ENCODE data around the gene ZNF598. TPM values are rescaled to one million over a fixed set of nuclear protein-coding genes. Genes with fewer than 3 reads are reported as not detected.
A peak's percentile ranks its signal among the peaks of the same experiment; 100 is the strongest.

ZNF598 gene
- total RNA-seq, 1 experiment from 2014 or later: 70.9 TPM

GRCh38 chr16:1991135-1991551, 18.5 kb downstream of the ZNF598 start:
- H3K4me2 ChIP-seq (ENCODE audit: insufficient read depth, insufficient read length, low read length): peak overlapping the region; percentile 53
- no peak overlapping the region for H2BK12ac ChIP-seq (ENCODE audit: insufficient read length, low read depth, low read length)

More at GRCh38 chr16:1991135-1991551, 18.5 kb downstream of the ZNF598 start:
- no peak overlapping the region for H3K4ac ChIP-seq (ENCODE audit: low read depth, low read length)
- peaks cover 15% of the 10 kb centered on the region; the same call in 1 of the 2 replicates for H3K27me3 ChIP-seq (ENCODE audit: insufficient read depth, low read length)
- no peak overlapping the region for H3K23ac ChIP-seq (ENCODE audit: insufficient read length, low read depth, low read length)
- Mint-ChIP-seq H3K4me3 (peak overlapping the region; percentile 66 to 84), H3K9me3 (no peaks in the 10 kb centered on the region; a peak in 1 of 5 replicates), H3K4me1 (peaks cover 16 to 20% of the 10 kb centered on the region in 2 experiments), H3K27me3 (ENCODE audit: low read depth) (peaks cover 42% of the 10 kb centered on the region), H3K27ac (no peak overlapping the region), H3K36me3 (ENCODE audit: insufficient read depth in 1 of 3, low read depth in 3 of 3) (peaks cover 0 to 10% (median 9%) of the 10 kb centered on the region in 3 experiments; a peak in 6 of 7 replicates)
- H3K56ac ChIP-seq (ENCODE audit: insufficient read length, low read depth, low read length): no peak overlapping the region
- no peaks in the 10 kb centered on the region for H3K9me3 ChIP-seq (ENCODE audit: control insufficient read depth, low read depth, low read length)
- H3K14ac ChIP-seq (ENCODE audit: insufficient read depth, low read length): no peak overlapping the region
- H4K8ac ChIP-seq (replicated peaks; ENCODE audit: insufficient read length, low read depth, low read length): no peak overlapping the region
- no peak overlapping the region for H3K27ac ChIP-seq (ENCODE audit: insufficient read length, low read depth, low read length)
- H3K79me2 ChIP-seq (ENCODE audit: insufficient read depth, low read length): no peaks in the 10 kb centered on the region
- H2AK5ac ChIP-seq (ENCODE audit: insufficient read length, low read length): no peak overlapping the region
- no peak overlapping the region for H3T11ph ChIP-seq (ENCODE audit: low read length)
- H2BK20ac ChIP-seq (ENCODE audit: low read depth, low read length, poor library complexity, severe bottlenecking): no peak overlapping the region
- no peak overlapping the region for H3K18ac ChIP-seq (ENCODE audit: insufficient read length, low read depth, low read length)
- H3K4me1 ChIP-seq (ENCODE audit: insufficient read depth, low read length): no peaks in the 10 kb centered on the region; the same call in 1 of the 2 replicates
- no peak overlapping the region for H2BK120ac ChIP-seq (ENCODE audit: low read depth, low read length, poor library complexity, severe bottlenecking)
- peaks cover 18% of the 10 kb centered on the region for H3K23me2 ChIP-seq (ENCODE audit: insufficient read length, low read depth, low read length, poor library complexity, severe bottlenecking)
- no peak overlapping the region for H4K91ac ChIP-seq (ENCODE audit: insufficient read length, low read depth, low read length)
- no CpG with 5 or more reads among the region's 18 CpGs for WGBS (ENCODE audit: extremely low coverage, insufficient read length, low lambda C conversion rate)
- H4K5ac ChIP-seq (ENCODE audit: insufficient read length, low read depth, low read length): no peak overlapping the region
- no peaks in the 10 kb centered on the region for H4K20me1 ChIP-seq (ENCODE audit: control insufficient read depth, insufficient read depth, insufficient read length)
- no peak overlapping the region for H2AFZ ChIP-seq (ENCODE audit: low read length)
- TF ChIP-seq, protein P1, sequence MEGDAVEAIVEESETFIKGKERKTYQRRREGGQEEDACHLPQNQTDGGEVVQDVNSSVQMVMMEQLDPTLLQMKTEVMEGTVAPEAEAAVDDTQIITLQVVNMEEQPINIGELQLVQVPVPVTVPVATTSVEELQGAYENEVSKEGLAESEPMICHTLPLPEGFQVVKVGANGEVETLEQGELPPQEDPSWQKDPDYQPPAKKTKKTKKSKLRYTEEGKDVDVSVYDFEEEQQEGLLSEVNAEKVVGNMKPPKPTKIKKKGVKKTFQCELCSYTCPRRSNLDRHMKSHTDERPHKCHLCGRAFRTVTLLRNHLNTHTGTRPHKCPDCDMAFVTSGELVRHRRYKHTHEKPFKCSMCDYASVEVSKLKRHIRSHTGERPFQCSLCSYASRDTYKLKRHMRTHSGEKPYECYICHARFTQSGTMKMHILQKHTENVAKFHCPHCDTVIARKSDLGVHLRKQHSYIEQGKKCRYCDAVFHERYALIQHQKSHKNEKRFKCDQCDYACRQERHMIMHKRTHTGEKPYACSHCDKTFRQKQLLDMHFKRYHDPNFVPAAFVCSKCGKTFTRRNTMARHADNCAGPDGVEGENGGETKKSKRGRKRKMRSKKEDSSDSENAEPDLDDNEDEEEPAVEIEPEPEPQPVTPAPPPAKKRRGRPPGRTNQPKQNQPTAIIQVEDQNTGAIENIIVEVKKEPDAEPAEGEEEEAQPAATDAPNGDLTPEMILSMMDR (conservative IDR thresholded peaks at IDR 0.05): no peak
- no peak overlapping the region for H2BK5ac ChIP-seq (ENCODE audit: insufficient read length, low read length)
- DNase-seq: no peak
- no peaks in the 10 kb centered on the region for H3K79me1 ChIP-seq (ENCODE audit: insufficient read depth, low read depth, low read length, poor library complexity, severe bottlenecking)
- H2BK15ac ChIP-seq (ENCODE audit: low read depth, low read length): no peak overlapping the region
- no peak overlapping the region for H3K9ac ChIP-seq (ENCODE audit: extremely low read depth, insufficient read length, low read length)
